K562 (cell line): ENCODE measurements around the gene DLGAP3.

Source experiments
- BMI1 ChIP-seq: fragments of 150-350 bp; IDR thresholded peaks from 2 replicates; pipeline ENCODE4 v1.6.1; 2014; ENCODE audit warnings: low read length
- CREB1 ChIP-seq, 2 experiments: sonication (generic) in 1 of 2; formaldehyde crosslinking in 1 of 2; IDR thresholded peaks; 2 replicates each; pipeline versions ENCODE4 v1.6.1 to v1.8.0; 2012 to 2022; ENCODE audit warnings: inconsistent platforms in 1 of 2, mild to moderate bottlenecking in 1 of 2, missing genetic modification reagents in 1 of 2, moderate library complexity in 1 of 2
- E2F3 ChIP-seq: fragments of 250-450 bp; sonication (Bioruptor Pico); IDR thresholded peaks from 2 replicates; pipeline ENCODE4 v1.4.0; 2020; ENCODE audit warnings: mild to moderate bottlenecking
- EP300 ChIP-seq: IDR thresholded peaks from 2 replicates; pipeline ENCODE4 v1.6.1; 2012; ENCODE audit warnings: low read length, improper control_type of control experiment
- ERF ChIP-seq: fragments of 450-650 bp; formaldehyde crosslinking; IDR thresholded peaks from 2 replicates; pipeline ENCODE4 v1.4.0; 2020; ENCODE audit warnings: mild to moderate bottlenecking, mixed read lengths
- NR2C2 ChIP-seq, 2 experiments: fragments of 200-800 bp in 1 of 2; sonication (Bioruptor generic) in 1 of 2; sonication (generic) in 1 of 2; formaldehyde crosslinking in 1 of 2; IDR thresholded peaks; 2 replicates each; pipeline versions ENCODE4 v1.6.1 to v1.8.0; 2016 to 2022; ENCODE audit warnings: mild to moderate bottlenecking in 1 of 2, missing compliant biosample characterization in 1 of 2, missing genetic modification characterization in 1 of 2, missing genetic modification reagents in 1 of 2
- SAFB2 ChIP-seq: fragments of 200-400 bp; formaldehyde crosslinking; IDR thresholded peaks from 2 replicates; pipeline ENCODE4 v1.6.1; 2018; ENCODE audit warnings: borderline replicate concordance, low read length, low read depth, moderate library complexity; ENCODE audit not compliant: severe bottlenecking
- TAF1 ChIP-seq: IDR thresholded peaks from 2 replicates; pipeline ENCODE4 v1.6.1; 2011; ENCODE audit warnings: mild to moderate bottlenecking, low read length, moderate library complexity; ENCODE audit not compliant: insufficient read depth, control insufficient read depth, severe bottlenecking; ENCODE audit errors: extremely low read depth
- TBL1XR1 ChIP-seq, 2 experiments: IDR thresholded peaks; 2 replicates each; pipeline ENCODE4 v1.6.1; 2012; ENCODE audit warnings: improper control_type of control experiment in 2 of 2, low read length in 2 of 2, mild to moderate bottlenecking in 1 of 2
- ZNF23 ChIP-seq: fragments of 250-450 bp; sonication (Bioruptor Pico); IDR thresholded peaks from 2 replicates; pipeline ENCODE4 v1.4.0; 2020; ENCODE audit warnings: mild to moderate bottlenecking
- ZNF354B ChIP-seq: fragments of 250-450 bp; sonication (Bioruptor Pico); IDR thresholded peaks from 2 replicates; pipeline ENCODE4 v1.4.0; 2020
- TF ChIP-seq, protein P1 (sequence below): fragments of 200-400 bp; formaldehyde crosslinking; IDR thresholded peaks from 2 replicates; pipeline ENCODE4 v1.6.1; 2017; ENCODE audit warnings: mild to moderate bottlenecking, low read depth, low read length, moderate library complexity
- TF ChIP-seq, protein P2 (sequence below): fragments of 450-650 bp; IDR thresholded peaks from 2 replicates; pipeline ENCODE4 v1.6.1; 2017; ENCODE audit warnings: mild to moderate bottlenecking, moderate library complexity
- TF ChIP-seq, protein P3 (sequence below), 3 experiments: IDR thresholded peaks in 2 of 3; conservative IDR thresholded peaks in 1 of 3; 2 replicates each; pipeline ENCODE4 v1.5.1; 2011 to 2012; ENCODE audit warnings: low read length in 3 of 3, mild to moderate bottlenecking in 3 of 3, control low read depth in 2 of 3, improper control_type of control experiment in 1 of 3, inconsistent platforms in 1 of 3, low read depth in 1 of 3, mixed read lengths in 1 of 3, moderate library complexity in 1 of 3; ENCODE audit not compliant: insufficient read depth in 2 of 3

DNA sequence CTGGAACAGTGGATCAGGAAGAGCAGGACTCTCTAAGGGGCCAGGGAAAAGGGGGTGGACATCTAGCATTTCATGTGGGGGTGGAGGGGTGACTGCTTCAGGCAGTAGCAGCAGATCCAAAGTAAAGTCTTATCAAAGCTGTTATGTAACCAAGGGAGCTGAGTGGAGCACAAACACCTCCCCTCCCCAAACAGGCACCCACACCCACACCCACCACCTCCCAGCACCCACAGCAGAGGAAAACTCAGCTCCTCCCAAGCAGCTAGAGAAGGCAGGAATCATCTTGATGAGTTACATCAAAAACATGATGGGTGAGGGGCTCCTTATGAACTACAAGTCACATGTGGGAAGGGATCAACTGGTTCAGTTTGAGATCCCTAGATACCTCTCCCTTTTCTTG lies 6.0 kb downstream of the DLGAP3 start:
- no peak for TF ChIP-seq ZNF354B (CRISPR knock-in tag)
- TF ChIP-seq SAFB2 = no peak
- TF ChIP-seq CREB1 (IDR thresholded peaks at IDR 0.05) = no peak
- TF ChIP-seq CREB1 (CRISPR knock-in tag; IDR thresholded peaks at IDR 0.05) = no peak
- TF ChIP-seq, protein P1, sequence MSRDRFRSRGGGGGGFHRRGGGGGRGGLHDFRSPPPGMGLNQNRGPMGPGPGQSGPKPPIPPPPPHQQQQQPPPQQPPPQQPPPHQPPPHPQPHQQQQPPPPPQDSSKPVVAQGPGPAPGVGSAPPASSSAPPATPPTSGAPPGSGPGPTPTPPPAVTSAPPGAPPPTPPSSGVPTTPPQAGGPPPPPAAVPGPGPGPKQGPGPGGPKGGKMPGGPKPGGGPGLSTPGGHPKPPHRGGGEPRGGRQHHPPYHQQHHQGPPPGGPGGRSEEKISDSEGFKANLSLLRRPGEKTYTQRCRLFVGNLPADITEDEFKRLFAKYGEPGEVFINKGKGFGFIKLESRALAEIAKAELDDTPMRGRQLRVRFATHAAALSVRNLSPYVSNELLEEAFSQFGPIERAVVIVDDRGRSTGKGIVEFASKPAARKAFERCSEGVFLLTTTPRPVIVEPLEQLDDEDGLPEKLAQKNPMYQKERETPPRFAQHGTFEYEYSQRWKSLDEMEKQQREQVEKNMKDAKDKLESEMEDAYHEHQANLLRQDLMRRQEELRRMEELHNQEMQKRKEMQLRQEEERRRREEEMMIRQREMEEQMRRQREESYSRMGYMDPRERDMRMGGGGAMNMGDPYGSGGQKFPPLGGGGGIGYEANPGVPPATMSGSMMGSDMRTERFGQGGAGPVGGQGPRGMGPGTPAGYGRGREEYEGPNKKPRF = no peak
- TF ChIP-seq, protein P2, sequence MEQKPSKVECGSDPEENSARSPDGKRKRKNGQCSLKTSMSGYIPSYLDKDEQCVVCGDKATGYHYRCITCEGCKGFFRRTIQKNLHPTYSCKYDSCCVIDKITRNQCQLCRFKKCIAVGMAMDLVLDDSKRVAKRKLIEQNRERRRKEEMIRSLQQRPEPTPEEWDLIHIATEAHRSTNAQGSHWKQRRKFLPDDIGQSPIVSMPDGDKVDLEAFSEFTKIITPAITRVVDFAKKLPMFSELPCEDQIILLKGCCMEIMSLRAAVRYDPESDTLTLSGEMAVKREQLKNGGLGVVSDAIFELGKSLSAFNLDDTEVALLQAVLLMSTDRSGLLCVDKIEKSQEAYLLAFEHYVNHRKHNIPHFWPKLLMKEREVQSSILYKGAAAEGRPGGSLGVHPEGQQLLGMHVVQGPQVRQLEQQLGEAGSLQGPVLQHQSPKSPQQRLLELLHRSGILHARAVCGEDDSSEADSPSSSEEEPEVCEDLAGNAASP = no peak
- TF ChIP-seq EP300 = no peak
- no peak for TF ChIP-seq TBL1XR1 (IDR thresholded peaks at IDR 0.05; ENCODE audit: low read length in 2 of 2)
- no peak for TF ChIP-seq NR2C2 (CRISPR knock-in tag; IDR thresholded peaks at IDR 0.05)
- no peak for TF ChIP-seq NR2C2 (tag; IDR thresholded peaks at IDR 0.05)
- TF ChIP-seq E2F3 = no peak
- TF ChIP-seq ERF (CRISPR knock-in tag) = no peak
- TF ChIP-seq TAF1 = no peak
- no peak for TF ChIP-seq ZNF23 (CRISPR knock-in tag)
- no peak for TF ChIP-seq BMI1
- TF ChIP-seq, protein P3, sequence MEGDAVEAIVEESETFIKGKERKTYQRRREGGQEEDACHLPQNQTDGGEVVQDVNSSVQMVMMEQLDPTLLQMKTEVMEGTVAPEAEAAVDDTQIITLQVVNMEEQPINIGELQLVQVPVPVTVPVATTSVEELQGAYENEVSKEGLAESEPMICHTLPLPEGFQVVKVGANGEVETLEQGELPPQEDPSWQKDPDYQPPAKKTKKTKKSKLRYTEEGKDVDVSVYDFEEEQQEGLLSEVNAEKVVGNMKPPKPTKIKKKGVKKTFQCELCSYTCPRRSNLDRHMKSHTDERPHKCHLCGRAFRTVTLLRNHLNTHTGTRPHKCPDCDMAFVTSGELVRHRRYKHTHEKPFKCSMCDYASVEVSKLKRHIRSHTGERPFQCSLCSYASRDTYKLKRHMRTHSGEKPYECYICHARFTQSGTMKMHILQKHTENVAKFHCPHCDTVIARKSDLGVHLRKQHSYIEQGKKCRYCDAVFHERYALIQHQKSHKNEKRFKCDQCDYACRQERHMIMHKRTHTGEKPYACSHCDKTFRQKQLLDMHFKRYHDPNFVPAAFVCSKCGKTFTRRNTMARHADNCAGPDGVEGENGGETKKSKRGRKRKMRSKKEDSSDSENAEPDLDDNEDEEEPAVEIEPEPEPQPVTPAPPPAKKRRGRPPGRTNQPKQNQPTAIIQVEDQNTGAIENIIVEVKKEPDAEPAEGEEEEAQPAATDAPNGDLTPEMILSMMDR (IDR thresholded peaks at IDR 0.05 in 2 of 3, conservative IDR thresholded peaks at IDR 0.05 in 1 of 3; ENCODE audit: insufficient read depth in 2 of 3, low read depth in 1 of 3, low read length in 3 of 3) = no peak
